Panc1 (cell line): ENCODE measurements around the gene RGMB. TPM values are rescaled to one million over a fixed set of nuclear protein-coding genes. Genes with fewer than 3 reads are reported as not detected.

Experiments used
- ATAC-seq: fragments of 200-7000 bp; cut with Tn5 transposase; 2 replicates; pipeline ENCODE4 v1.9.1; 2020; ENCODE audit warnings: mild to moderate bottlenecking, moderate library complexity
- Bru-seq: library from RNA; stranded (reverse); fragments of 400-500 nt; gene quantifications from one replicate; lab custom pipeline; 2021; lab: Mats Ljungman, UMichigan
- BruChase-seq, 2 experiments: library from RNA; stranded (reverse); fragments of 400-500 nt; gene quantifications; one replicate each; lab custom pipeline; 2021; lab: Mats Ljungman, UMichigan
- BruUV-seq: library from RNA; stranded (reverse); fragments of 400-500 nt; replicated peaks from 2 replicates; lab custom pipeline; 2021; lab: Mats Ljungman, UMichigan
- CTCF ChIA-PET: fragments of 300-600 bp; sonication (Branson Sonifier 250); formaldehyde crosslinking; loops from one replicate; lab custom pipeline; 2022; ENCODE audit warnings: antibody characterized with exemption; lab: Charles Lee
- POLR2A ChIA-PET: fragments of 300-600 bp; sonication (Branson Sonifier 250); formaldehyde crosslinking; loops from one replicate; lab custom pipeline; 2022; ENCODE audit warnings: antibody characterized with exemption; lab: Charles Lee
- DNase-seq: peaks from one replicate; pipeline ENCODE4 v3.0.0-alpha.2; 2010; ENCODE audit warnings: low read depth, low spot score
- H3K27ac ChIP-seq: 2 replicates; pipeline ENCODE4 v1.5.1; 2011; ENCODE audit warnings: mild to moderate bottlenecking, low read length, inconsistent platforms
- H3K27me3 ChIP-seq: fragments of 200-500 bp; sonication (Bioruptor generic); 2 replicates; pipeline ENCODE4 v1.6.0; 2014; ENCODE audit warnings: low read length, inconsistent platforms; ENCODE audit not compliant: control insufficient read depth, insufficient read depth
- H3K36me3 ChIP-seq: fragments of 200-500 bp; sonication (Bioruptor generic); 2 replicates; pipeline ENCODE4 v1.5.1; 2014; ENCODE audit warnings: inconsistent platforms, mild to moderate bottlenecking, low read length, moderate library complexity; ENCODE audit not compliant: control insufficient read depth, insufficient read depth
- H3K4me1 ChIP-seq: 2 replicates; pipeline ENCODE4 v1.5.1; 2011; ENCODE audit warnings: inconsistent platforms, mild to moderate bottlenecking, low read length, moderate library complexity; ENCODE audit not compliant: control insufficient read depth, insufficient read depth
- H3K4me3 ChIP-seq, 2 experiments: 2 replicates each; pipeline ENCODE4 v1.5.1; 2011 to 2012; ENCODE audit warnings: low read depth in 2 of 2, low read length in 2 of 2, mild to moderate bottlenecking in 2 of 2, inconsistent platforms in 1 of 2, moderate library complexity in 1 of 2
- H3K9me3 ChIP-seq: fragments of 200-500 bp; sonication (Bioruptor generic); 2 replicates; pipeline ENCODE4 v1.5.1; 2014; ENCODE audit warnings: low read depth, mild to moderate bottlenecking, inconsistent platforms, low read length, moderate library complexity; ENCODE audit not compliant: control insufficient read depth, insufficient read depth
- POLR2AphosphoS5 ChIP-seq: IDR thresholded peaks from 2 replicates; pipeline ENCODE4 v1.6.1; 2012; ENCODE audit warnings: mild to moderate bottlenecking, low read depth, low read length, moderate library complexity
- SIN3A ChIP-seq: IDR thresholded peaks from 2 replicates; pipeline ENCODE4 v1.6.1; 2012; ENCODE audit warnings: low read depth, mild to moderate bottlenecking, low read length, moderate library complexity, borderline replicate concordance; ENCODE audit not compliant: insufficient read depth
- TCF7L2 ChIP-seq: IDR thresholded peaks from 2 replicates; pipeline ENCODE4 v1.6.1; 2011; ENCODE audit warnings: mild to moderate bottlenecking, low read depth, low read length, inconsistent platforms
- in situ Hi-C: cut with HindIII; loops from 2 replicates; pipeline ENCODE4 v1.10.0; 2016; ENCODE audit warnings: low sequenced_read_pairs, low pct_unique_long_range_greater_than_20kb
- intact Hi-C: fragments of 100-400 bp; cut with micrococcal nuclease; formaldehyde crosslinking; loops from one replicate; pipeline ENCODE4 v1.10.0; 2022; ENCODE audit not compliant: unreplicated experiment
- long read RNA-seq: library from polyadenylated mRNA; unstranded; transcript quantifications from one replicate; pipeline ENCODE4 v2.0.0, GENCODE V29; 2021; ENCODE audit not compliant: unreplicated experiment
- polyA plus RNA-seq: library from polyadenylated mRNA; unstranded; fragments of >200 nt; gene quantifications from one replicate; pipeline ENCODE4 v1.2.1, GENCODE V29; 2012; ENCODE audit warnings: missing spikeins; ENCODE audit not compliant: insufficient read length
- total RNA-seq: library from RNA; stranded (reverse); gene quantifications from one replicate; pipeline ENCODE4 v1.2.1, GENCODE V29; 2021; ENCODE audit not compliant: unreplicated experiment
- TF ChIP-seq, protein P1 (sequence below), 2 experiments: IDR thresholded peaks; 2 replicates each; pipeline ENCODE4 v1.6.1; 2011 to 2012; ENCODE audit warnings: low read depth in 2 of 2, control low read depth in 1 of 2, low read length in 1 of 2, mild to moderate bottlenecking in 1 of 2, moderate library complexity in 1 of 2; ENCODE audit not compliant: insufficient read depth in 1 of 2
- TF ChIP-seq, protein P2 (sequence below): fragments of 450-650 bp; IDR thresholded peaks from 2 replicates; pipeline ENCODE4 v1.5.1; 2017; ENCODE audit warnings: mild to moderate bottlenecking

RGMB gene, protein sequence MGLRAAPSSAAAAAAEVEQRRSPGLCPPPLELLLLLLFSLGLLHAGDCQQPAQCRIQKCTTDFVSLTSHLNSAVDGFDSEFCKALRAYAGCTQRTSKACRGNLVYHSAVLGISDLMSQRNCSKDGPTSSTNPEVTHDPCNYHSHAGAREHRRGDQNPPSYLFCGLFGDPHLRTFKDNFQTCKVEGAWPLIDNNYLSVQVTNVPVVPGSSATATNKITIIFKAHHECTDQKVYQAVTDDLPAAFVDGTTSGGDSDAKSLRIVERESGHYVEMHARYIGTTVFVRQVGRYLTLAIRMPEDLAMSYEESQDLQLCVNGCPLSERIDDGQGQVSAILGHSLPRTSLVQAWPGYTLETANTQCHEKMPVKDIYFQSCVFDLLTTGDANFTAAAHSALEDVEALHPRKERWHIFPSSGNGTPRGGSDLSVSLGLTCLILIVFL
- total RNA-seq, result 25.4 TPM
- polyA plus RNA-seq, result 17.0 TPM
- percentile 90 among the genes with signal in this experiment for Bru-seq, nascent RNA
- BruChase-seq, experiment 1, labeled RNA remaining after a 2-hour chase, result percentile 92 among the genes with signal in this experiment
- BruChase-seq, experiment 2, labeled RNA remaining after a 6-hour chase, result percentile 68 among the genes with signal in this experiment
- long read RNA-seq, transcript RGMB-207 (3 exons, 2,052 nt), result major isoform, 13 of 35 reads
- long read RNA-seq, partial matches to known transcripts, result 2 of 35 reads
- long read RNA-seq, other reads (novel, unspliced or antisense), result 20 of 35 reads

DNA sequence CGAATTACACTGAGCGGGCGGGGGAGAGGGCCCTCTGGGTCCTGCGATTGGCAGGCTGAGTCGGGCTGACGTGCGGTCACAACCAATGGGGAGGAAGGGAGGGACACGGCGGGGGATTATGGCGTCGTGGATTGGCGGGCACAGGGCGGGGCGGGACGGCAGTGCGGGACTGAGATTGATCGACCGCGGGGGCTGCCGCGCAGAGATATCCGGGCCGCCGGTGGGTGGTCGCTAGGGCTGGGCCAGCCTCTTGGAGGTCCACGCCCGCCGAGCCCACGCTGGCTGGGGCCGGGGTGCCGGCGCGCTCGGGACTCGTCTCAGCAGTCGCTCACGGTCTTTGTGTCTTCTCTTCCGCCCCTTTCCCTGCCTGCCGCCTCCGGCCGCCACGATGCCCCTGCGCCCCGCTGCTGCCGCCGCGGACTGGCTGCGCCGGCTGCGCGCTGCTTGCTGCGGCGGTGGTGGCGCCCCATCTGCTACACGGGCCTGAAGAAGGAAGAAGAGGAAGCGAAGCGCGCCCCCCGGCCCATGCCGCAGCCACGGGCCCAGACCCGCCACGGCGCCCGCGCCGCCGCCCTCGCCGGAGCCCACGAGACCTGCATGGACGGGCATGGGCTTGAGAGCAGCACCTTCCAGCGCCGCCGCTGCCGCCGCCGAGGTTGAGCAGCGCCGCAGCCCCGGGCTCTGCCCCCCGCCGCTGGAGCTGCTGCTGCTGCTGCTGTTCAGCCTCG lies at the start of gene RGMB:
Gene RGMB (plus strand): TSS at position 200 of the 728 bp plus-strand sequence. CDS start 408 bp downstream, at position 608.
- BruUV-seq, result no TSS peak
- peak; percentile 90 for ATAC-seq

DNA sequence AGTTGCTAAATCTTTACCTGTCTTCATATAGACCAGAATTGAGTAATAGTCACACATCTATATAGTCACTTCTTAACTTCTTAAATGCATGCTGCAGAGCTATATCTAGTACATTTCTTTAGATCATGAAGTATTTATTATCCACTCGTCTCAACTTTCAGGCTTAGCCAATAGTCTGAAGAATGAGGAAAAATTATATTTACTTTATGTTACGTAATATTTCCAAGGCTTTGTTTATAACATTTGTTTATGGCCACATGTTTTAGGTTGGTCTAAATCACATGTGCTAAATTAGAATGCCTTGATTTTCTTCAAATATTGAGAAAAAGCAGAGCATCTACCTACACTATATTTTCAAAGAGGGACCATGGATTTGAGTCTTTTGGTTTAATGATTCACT lies 47.2 kb upstream of the RGMB start:
- H3K4me1 ChIP-seq, result no peaks in the 10 kb centered on the region
- ChIA-PET POLR2A (no interaction called here), CTCF (no interaction called here)
- intact Hi-C loops, result no loop called here
- H3K4me3 ChIP-seq, result no peak overlapping the region
- no peaks in the 10 kb centered on the region for H3K9me3 ChIP-seq
- no peaks in the 10 kb centered on the region for H3K36me3 ChIP-seq
- no peak for DNase-seq
- TF ChIP-seq POLR2AphosphoS5, result no peak
- TF ChIP-seq, protein P1, sequence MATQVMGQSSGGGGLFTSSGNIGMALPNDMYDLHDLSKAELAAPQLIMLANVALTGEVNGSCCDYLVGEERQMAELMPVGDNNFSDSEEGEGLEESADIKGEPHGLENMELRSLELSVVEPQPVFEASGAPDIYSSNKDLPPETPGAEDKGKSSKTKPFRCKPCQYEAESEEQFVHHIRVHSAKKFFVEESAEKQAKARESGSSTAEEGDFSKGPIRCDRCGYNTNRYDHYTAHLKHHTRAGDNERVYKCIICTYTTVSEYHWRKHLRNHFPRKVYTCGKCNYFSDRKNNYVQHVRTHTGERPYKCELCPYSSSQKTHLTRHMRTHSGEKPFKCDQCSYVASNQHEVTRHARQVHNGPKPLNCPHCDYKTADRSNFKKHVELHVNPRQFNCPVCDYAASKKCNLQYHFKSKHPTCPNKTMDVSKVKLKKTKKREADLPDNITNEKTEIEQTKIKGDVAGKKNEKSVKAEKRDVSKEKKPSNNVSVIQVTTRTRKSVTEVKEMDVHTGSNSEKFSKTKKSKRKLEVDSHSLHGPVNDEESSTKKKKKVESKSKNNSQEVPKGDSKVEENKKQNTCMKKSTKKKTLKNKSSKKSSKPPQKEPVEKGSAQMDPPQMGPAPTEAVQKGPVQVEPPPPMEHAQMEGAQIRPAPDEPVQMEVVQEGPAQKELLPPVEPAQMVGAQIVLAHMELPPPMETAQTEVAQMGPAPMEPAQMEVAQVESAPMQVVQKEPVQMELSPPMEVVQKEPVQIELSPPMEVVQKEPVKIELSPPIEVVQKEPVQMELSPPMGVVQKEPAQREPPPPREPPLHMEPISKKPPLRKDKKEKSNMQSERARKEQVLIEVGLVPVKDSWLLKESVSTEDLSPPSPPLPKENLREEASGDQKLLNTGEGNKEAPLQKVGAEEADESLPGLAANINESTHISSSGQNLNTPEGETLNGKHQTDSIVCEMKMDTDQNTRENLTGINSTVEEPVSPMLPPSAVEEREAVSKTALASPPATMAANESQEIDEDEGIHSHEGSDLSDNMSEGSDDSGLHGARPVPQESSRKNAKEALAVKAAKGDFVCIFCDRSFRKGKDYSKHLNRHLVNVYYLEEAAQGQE (IDR thresholded peaks at IDR 0.05; ENCODE audit: insufficient read depth in 1 of 2, low read depth in 2 of 2, low read length in 1 of 2), result no peak
- TF ChIP-seq SIN3A, result no peak
- TF ChIP-seq, protein P2, sequence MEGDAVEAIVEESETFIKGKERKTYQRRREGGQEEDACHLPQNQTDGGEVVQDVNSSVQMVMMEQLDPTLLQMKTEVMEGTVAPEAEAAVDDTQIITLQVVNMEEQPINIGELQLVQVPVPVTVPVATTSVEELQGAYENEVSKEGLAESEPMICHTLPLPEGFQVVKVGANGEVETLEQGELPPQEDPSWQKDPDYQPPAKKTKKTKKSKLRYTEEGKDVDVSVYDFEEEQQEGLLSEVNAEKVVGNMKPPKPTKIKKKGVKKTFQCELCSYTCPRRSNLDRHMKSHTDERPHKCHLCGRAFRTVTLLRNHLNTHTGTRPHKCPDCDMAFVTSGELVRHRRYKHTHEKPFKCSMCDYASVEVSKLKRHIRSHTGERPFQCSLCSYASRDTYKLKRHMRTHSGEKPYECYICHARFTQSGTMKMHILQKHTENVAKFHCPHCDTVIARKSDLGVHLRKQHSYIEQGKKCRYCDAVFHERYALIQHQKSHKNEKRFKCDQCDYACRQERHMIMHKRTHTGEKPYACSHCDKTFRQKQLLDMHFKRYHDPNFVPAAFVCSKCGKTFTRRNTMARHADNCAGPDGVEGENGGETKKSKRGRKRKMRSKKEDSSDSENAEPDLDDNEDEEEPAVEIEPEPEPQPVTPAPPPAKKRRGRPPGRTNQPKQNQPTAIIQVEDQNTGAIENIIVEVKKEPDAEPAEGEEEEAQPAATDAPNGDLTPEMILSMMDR, result no peak
- no peak for TF ChIP-seq TCF7L2
- H3K27me3 ChIP-seq, result no peaks in the 10 kb centered on the region
- no peak for ATAC-seq
- H3K27ac ChIP-seq, result no peak overlapping the region
- no TSS peak for BruUV-seq
- in situ Hi-C loops, result no loop called here

More for the DNA sequence above, at the start of gene RGMB:
- peak; percentile 94 for DNase-seq
- POLR2A ChIA-PET, result no interaction called here
- TF ChIP-seq POLR2AphosphoS5 (peak; percentile 57), TCF7L2 (no peak; the same call in none of the 2 replicates), SIN3A (peak; percentile 86; the same call in 1 of the 2 replicates)
- TF ChIP-seq, protein P2, result peak; percentile 34
- TF ChIP-seq, protein P1 (IDR thresholded peaks at IDR 0.05; ENCODE audit: insufficient read depth in 1 of 2, low read depth in 2 of 2, low read length in 1 of 2), result no peak
- intact Hi-C loops (loop anchor here (5.0 to 10.0 kb wide), 3 partner anchors 54 to 1586 kb away; no protein-coding TSS in a partner anchor), in situ Hi-C loops (no loop called here)
- CTCF ChIA-PET, result no interaction called here
- peaks cover 29% of the 10 kb centered on the region for H3K4me1 ChIP-seq
- no peaks in the 10 kb centered on the region for H3K9me3 ChIP-seq
- H3K4me3 ChIP-seq, result peak within 1 kb of the TSS; percentile 71 to 90
- no peaks in the 10 kb centered on the region for H3K27me3 ChIP-seq
- H3K27ac ChIP-seq, result peak within 1 kb of the TSS; percentile 89
- no peaks in the 10 kb centered on the region for H3K36me3 ChIP-seq
